DMS153 (cell line): ENCODE results near the gene ZNF750.

Source experiments
- DNase-seq: peaks from one replicate; lab custom pipeline; 2025; lab: John Stamatoyannopoulos, UW

ZNF750 gene

GRCh38 chr17:82859431-82860403 lies 19.9 kb upstream of the ZNF750 start:
- no peak for DNase-seq

DNA sequence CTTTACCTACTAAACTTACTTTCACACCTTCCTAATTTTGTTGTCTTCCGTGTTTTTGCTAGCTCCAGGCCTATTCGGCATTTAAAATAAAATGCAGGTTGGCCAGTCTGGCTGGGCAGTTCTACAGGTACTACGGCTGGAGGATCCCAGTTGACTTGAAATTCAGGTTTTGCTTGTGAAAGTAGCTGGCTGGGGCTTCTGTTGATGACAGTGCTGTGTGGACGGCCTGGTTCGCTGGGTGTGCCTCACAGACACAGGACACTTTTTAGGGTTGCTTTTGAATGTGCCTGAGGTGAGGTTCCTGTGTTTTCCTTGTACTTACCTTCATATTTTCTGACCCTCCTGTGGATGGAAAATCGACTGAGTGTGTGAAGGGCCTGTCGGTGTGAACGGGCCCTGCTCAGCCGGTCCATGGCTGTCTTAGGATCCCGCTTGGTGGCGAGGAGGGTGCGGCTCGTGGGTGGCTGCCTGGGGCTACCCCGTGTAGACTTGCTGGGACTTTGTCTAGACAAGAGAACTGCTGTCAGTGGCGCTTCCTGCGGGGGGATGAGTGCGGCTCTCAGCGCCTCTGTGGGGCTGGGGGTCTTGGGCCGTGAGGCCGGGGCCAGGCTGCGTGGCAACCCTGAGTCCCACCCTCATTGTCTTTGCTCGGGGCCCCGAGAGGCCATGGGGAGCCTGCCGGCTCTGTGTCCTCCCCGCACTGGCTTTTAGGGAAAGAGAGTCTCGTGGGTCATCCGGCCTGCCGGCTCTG lies 18.7 kb upstream of the ZNF750 start:
- no peak for DNase-seq

- DNase-seq, result no peak
These were observed 16.5 kb upstream of the ZNF750 start for GRCh38 chr17:82856361-82856760.

GRCh38 chr17:82854226-82854625 lies 14.4 kb upstream of the ZNF750 start:
- DNase-seq, result no peak

DNA sequence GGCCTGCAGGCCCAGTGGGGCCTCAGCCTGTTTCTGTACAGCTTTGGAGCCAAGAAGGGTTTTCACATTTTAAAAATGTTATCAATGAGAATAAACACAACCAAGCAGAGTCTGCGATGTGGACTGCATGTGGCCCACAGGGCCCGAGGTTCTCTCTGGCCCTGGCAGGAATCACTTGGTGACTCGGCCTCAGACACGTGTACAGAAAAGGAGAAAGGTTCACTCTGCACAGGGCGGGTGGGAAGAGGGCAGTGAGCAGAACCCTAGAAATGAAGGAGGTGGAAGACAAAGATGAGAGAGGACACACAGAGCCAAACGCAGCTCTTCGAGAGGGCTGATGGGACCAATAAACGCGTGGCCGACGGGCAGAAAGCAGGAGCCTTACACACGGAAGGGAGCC lies 11.6 kb upstream of the ZNF750 start:
- DNase-seq, result no peak

DNA sequence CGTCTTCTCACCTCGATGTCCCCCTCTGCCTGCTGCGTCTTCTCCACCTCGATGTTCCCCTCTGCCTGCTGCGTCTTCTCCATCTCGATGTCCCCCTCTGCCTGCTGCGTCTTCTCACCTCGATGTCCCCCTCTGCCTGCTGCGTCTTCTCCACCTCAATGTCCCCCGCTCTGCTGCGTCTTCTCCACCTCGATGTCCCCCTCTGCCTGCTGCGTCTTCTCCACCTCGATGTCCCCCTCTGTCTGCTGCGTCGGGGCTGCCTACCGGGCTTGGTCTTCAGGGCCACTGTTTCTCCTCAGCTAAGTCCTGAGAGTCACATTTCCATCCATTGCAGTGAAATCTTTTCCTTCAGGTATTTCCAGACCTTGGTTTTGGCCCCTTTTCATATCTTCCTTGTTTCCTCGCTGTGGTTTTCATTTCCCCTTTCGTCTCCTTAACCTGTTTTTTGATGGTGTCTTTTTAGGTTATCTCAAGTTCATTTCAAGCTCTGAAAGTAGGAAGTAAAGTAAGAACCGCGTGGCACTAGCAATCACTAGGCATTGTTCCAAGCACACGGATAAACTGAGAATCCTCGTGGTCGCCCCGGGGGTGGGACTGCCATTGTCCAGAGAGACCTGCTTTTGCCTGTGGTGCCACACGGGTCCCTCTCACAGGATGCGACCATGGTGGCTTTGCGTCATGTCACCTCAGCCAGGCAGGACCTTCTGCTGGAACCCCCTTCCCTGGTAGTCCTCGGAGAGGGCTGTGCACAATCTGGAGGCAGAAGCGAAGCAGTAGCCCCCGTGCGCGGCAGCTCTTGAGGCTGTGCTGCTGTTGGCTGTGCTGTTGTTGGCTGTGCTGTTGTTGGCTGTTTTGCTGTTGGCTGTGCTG lies 9.5 kb upstream of the ZNF750 start:
- DNase-seq, result no peak

GRCh38 chr17:82848022-82848592 lies 8.3 kb upstream of the ZNF750 start:
- peak; percentile 33 for DNase-seq

DNA sequence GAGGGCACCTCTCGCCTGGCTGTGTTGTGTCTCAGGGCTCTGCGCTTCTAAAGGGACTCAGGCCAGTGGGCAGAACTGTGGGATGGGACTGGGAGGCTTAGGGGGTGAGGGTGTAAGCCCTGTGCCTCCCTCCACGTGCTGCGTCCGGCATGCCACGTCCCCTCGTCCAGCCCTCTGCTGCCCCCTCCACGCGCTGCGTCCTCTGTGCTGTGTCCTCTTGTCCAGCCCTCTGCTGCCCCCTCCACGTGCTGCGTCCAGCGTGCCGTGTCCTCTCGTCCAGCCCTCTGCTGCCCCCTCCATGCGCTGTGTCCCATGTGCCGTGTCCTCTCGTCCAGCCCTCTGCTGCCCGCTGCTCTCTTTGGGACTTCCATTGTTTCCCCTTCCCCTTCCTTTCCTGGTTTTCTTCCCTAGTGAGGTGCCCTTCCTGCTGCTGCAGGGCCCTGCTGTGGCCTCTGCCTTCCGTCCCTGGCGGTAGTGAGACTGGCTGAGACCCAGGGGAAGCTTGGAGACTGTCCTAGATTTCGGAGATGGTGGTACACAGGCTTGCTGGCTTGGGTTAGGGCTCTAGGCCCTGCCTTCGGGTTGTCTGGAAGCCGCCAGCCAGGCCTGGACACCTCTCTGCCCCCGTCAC lies 6.4 kb upstream of the ZNF750 start:
- DNase-seq, result no peak

GRCh38 chr17:82845163-82845807 lies 5.5 kb upstream of the ZNF750 start:
- DNase-seq, result no peak

GRCh38 chr17:82844796-82845162 lies 5.0 kb upstream of the ZNF750 start:
- DNase-seq, result no peak

- DNase-seq, result no peak
These were observed 4.3 kb upstream of the ZNF750 start for GRCh38 chr17:82843904-82844680.

- no peak for DNase-seq
These were observed 2.2 kb upstream of the ZNF750 start for GRCh38 chr17:82841921-82842596.

DNA sequence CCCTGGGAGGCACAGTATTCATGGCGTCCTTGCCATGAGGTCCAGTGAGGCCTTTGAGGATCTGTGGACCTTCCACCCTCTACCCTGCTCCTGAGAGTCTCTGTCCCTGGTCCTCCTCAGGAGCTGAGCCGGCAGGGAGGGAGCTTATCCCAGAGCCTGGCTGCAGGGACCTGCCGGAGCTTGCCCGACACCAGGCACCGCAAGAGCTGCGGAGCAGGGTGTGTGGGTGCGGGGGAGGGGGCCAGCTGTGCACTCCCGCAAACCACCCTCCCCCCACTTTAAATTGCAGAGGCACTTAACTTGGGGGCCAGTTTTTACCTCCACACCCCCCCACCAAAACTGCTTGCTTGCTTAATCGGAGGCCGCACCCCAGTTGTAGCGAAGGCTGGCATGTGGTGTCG lies 609 bp upstream of the ZNF750 start:
- DNase-seq, result no peak

DNA sequence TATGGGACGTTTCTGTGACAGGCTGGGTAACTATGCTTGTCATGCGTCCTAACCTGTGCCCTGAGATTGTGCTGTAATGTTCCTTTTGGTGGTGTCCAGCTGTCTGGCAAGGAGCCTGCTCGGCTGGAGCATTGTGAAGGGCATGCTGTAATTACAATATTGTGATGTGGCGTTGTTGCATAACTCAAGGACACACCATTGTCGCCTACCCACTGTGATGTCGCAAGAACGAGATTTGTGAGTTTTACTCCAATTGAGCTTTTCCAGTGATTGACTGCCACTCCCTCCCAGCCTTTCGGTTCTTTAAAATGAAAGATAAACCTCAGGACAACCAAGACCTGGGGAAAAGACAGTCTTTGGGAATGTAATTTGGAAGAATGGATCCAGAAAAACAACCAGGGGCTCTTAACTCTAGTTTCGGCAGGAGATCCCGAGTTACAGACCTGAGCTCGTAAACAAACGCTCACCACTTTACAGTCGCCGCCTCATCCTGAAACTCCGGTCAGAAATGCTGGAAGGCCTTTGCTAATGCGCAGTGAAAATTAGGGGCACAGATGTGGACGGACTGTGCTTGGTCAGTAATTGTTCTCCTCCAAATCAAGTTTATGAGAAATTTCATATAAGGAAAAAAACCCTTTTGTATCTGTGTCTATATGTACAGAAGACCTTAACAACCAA lies 1.3 kb downstream of the ZNF750 start:
- no peak for DNase-seq

- no peak for DNase-seq
These were observed 2.1 kb downstream of the ZNF750 start for GRCh38 chr17:82837586-82838320.

DNA sequence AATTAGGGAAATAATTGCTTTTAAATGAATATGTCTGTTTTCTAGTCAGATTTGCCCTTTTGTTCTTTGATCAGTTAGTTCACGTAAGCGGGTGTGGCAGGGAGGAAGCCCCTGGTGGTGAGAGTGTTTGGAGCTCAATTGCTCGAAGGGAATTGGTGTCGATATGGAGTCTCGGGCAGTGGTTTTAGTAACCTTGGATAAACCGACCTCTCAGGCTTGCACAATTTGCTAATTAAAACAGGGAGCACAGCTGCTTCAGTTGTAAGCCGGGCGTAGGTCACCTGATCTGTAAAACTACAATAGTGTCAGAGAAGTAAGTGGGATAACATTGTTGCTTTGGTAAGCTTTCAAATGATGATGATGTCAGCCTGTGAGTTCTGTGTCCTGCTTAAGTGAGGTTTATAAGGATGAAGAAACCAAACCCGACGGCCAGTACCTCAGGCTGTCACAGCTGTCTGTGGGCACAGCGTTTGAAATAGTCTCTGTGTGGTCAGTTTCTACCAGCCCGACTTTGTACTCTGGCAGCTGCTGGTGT lies 2.9 kb downstream of the ZNF750 start:
- no peak for DNase-seq

- DNase-seq, result no peak
These were observed 3.9 kb downstream of the ZNF750 start for GRCh38 chr17:82835766-82836512.
